ENCODE measurements around the gene PYGO1. TPM values are rescaled to one million over a fixed set of nuclear protein-coding genes. Genes with fewer than 3 reads are reported as not detected.

Gene PYGO1, protein sequence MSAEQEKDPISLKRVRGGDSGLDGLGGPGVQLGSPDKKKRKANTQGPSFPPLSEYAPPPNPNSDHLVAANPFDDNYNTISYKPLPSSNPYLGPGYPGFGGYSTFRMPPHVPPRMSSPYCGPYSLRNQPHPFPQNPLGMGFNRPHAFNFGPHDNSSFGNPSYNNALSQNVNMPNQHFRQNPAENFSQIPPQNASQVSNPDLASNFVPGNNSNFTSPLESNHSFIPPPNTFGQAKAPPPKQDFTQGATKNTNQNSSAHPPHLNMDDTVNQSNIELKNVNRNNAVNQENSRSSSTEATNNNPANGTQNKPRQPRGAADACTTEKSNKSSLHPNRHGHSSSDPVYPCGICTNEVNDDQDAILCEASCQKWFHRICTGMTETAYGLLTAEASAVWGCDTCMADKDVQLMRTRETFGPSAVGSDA
- polyA plus RNA-seq (2013, experiment 1 of 2), result 9.8 TPM
- 12.1 TPM for polyA plus RNA-seq (2013, experiment 2 of 2)

DNA sequence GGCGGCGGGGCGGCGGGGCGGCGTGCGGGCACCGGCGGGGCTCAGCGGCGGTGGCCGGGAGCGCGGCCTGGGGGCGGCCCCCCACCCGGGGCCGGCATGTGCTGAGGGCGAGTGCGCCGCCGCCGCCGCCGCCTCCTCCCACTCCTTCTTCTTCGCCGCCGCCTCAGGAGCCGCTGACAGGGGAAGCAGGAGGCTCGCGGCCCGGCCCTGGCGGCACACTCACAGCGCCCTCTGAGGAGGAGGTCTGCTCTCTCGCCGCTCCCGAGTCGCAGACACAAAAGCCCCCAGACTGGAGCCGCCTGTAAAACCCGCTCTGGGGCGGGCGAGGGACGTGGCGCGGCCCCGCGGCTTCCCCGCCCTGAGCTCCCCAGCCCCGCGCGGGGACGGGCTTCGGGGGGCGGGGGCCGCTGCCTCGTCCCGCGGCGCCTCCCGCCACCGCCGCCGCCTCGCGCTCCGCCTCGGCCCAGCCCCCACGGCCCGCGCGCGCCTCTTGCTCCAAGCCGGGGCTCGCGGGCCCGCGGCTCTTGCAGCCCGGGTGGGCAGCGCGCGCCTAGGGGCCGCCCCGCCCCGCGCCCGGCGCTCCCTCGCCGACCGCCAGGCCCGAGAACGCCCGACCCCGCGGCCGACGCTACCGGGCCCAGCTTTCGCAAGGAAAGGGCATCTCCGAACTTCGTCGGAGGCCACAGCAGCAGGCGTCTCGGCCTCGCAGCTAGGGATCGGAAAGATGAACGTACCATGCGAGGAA is at the start of gene PYGO1:
Gene PYGO1 (minus strand): TSS at position 276 of the 745 bp plus-strand sequence. CDS start 462 bp downstream, outside the sequence.
- Histone ChIP-seq H3K4me3 (ENCODE audit: extremely low read depth, insufficient read depth, low read length, poor library complexity, severe bottlenecking) (peak within 1 kb of the TSS; percentile 64), H3K9me3 (ENCODE audit: control insufficient read depth, low read length) (peaks cover 6% of the 10 kb centered on the region), H3K27ac (ENCODE audit: low read depth, low read length, severe bottlenecking) (peak within 1 kb of the TSS; percentile 86), H3K4me1 (ENCODE audit: control insufficient read depth, insufficient read depth, low read length, poor library complexity, severe bottlenecking) (no peaks in the 10 kb centered on the region), H3K36me3 (ENCODE audit: control insufficient read depth, insufficient read depth, low read length) (peaks cover 5% of the 10 kb centered on the region)
- WGBS, 2 experiments (ENCODE audit: insufficient coverage in 2 of 2), result 0% methylated on average over 47 to 62 of the region's 107 CpGs

DNA sequence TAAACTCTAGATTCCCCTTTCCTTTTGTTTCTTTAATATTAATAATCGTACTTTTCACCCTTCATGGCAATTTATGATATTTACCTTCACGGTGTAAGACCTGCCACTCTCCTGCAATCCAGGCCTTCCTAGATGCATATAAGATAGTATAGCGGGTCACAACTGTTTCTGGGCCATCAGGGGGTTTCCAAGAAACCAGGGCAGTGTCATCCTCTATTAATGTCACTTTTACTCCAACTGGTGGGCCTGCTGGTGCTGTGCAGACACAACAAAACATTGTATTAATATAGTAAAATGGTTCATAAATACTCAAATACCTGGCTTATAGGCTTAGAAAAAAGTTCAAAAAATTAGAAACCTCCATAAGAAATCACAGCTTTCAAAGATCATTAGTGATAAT is 48.9 kb upstream of the PYGO1 start:
- WGBS, 2 experiments (ENCODE audit: insufficient coverage in 2 of 2), result 100% methylated on average over 1 to 3 of the region's 3 CpGs
- H3K36me3 ChIP-seq (ENCODE audit: control insufficient read depth, insufficient read depth, low read length), result peaks cover 91% of the 10 kb centered on the region
- no peaks in the 10 kb centered on the region for H3K4me1 ChIP-seq (ENCODE audit: control insufficient read depth, insufficient read depth, low read length, poor library complexity, severe bottlenecking)

DNA sequence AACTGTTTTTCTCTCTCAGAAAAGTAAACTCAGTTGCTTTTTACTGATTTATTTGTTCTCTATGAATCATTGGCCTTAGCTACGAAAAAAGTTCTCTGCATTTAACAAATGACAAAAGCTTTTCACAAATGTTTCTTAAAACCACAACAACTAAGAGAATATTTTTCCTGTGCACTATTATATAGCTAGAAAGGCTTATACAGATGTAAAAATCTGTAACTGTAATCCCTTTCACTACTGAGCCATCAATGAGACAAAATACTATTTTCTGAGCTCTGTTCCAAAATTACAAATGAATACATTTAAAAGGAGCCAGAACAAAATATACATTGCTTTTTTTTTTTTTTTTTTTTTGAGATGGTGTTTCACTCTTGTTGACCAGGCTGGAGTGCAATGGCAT is 45.6 kb upstream of the PYGO1 start:
- Histone ChIP-seq H3K4me1 (ENCODE audit: control insufficient read depth, insufficient read depth, low read length, poor library complexity, severe bottlenecking) (peaks cover 1% of the 10 kb centered on the region), H3K27ac (ENCODE audit: low read depth, low read length, severe bottlenecking) (no peak overlapping the region), H3K4me3 (ENCODE audit: extremely low read depth, insufficient read depth, low read length, poor library complexity, severe bottlenecking) (no peak overlapping the region), H3K9me3 (ENCODE audit: control insufficient read depth, low read length) (no peaks in the 10 kb centered on the region), H3K36me3 (ENCODE audit: control insufficient read depth, insufficient read depth, low read length) (peaks cover 93% of the 10 kb centered on the region)
- no CpG with 5 or more reads among the region's 1 CpG for WGBS, 2 experiments (ENCODE audit: insufficient coverage in 2 of 2)

More for the DNA sequence above, 48.9 kb upstream of the PYGO1 start:
- no peaks in the 10 kb centered on the region for H3K9me3 ChIP-seq (ENCODE audit: control insufficient read depth, low read length)
- no peak overlapping the region for H3K27ac ChIP-seq (ENCODE audit: low read depth, low read length, severe bottlenecking)
- no peak overlapping the region for H3K4me3 ChIP-seq (ENCODE audit: extremely low read depth, insufficient read depth, low read length, poor library complexity, severe bottlenecking)

DNA sequence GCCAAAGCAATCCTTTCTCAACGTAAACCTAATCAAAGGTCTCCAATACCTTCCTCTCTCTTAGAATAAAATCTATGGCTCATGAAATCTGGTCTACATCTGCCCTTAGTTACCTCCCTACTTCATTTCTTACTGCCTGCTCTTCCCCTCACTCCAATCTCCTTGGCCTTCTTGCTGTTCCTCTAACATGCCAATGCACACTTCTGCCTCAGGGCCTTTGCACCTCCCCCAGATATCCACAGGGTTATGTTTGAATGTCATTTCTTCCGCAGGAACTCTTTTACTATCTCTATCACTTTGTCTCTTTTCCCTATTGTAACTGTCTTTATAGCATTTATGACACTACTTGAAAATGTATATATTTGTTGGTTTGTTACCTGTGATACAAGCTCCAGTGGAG is 44.3 kb upstream of the PYGO1 start:
- H3K36me3 ChIP-seq (ENCODE audit: control insufficient read depth, insufficient read depth, low read length), result peaks cover 93% of the 10 kb centered on the region
- no peaks in the 10 kb centered on the region for H3K9me3 ChIP-seq (ENCODE audit: control insufficient read depth, low read length)
- no peak overlapping the region for H3K4me3 ChIP-seq (ENCODE audit: extremely low read depth, insufficient read depth, low read length, poor library complexity, severe bottlenecking)
- H3K4me1 ChIP-seq (ENCODE audit: control insufficient read depth, insufficient read depth, low read length, poor library complexity, severe bottlenecking), result peaks cover 5% of the 10 kb centered on the region
- 89% methylated on average over 2 of the region's 2 CpGs for WGBS, 2 experiments (ENCODE audit: insufficient coverage in 2 of 2)
- peak overlapping the region; percentile 23 for H3K27ac ChIP-seq (ENCODE audit: low read depth, low read length, severe bottlenecking)

DNA sequence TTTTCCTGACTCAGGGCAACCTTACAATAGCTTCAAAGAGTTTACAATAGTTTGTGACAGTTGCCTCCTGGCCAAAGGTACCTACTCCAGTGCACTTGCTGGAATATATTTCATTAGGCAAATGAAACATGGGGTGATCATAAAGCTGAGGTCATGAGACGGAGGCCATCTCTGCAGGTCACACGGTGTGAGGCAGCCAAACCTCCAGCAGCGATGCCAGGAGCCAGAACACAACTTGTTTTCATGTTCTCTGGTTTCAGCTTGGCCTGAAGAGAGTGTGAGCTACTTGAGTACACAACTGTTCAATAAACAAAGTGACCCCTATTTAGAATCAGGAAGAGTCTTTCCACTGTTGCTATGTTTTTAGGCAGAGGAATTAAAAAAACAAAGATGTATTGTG is 42.7 kb upstream of the PYGO1 start:
- no peak overlapping the region for H3K4me3 ChIP-seq (ENCODE audit: extremely low read depth, insufficient read depth, low read length, poor library complexity, severe bottlenecking)
- H3K9me3 ChIP-seq (ENCODE audit: control insufficient read depth, low read length), result no peaks in the 10 kb centered on the region
- peak overlapping the region; percentile 39 for H3K27ac ChIP-seq (ENCODE audit: low read depth, low read length, severe bottlenecking)
- peaks cover 5% of the 10 kb centered on the region for H3K4me1 ChIP-seq (ENCODE audit: control insufficient read depth, insufficient read depth, low read length, poor library complexity, severe bottlenecking)
- peaks cover 92% of the 10 kb centered on the region for H3K36me3 ChIP-seq (ENCODE audit: control insufficient read depth, insufficient read depth, low read length)
- WGBS, 2 experiments (ENCODE audit: insufficient coverage in 2 of 2), result 90 to 100% methylated on average over 3 of the region's 3 CpGs

DNA sequence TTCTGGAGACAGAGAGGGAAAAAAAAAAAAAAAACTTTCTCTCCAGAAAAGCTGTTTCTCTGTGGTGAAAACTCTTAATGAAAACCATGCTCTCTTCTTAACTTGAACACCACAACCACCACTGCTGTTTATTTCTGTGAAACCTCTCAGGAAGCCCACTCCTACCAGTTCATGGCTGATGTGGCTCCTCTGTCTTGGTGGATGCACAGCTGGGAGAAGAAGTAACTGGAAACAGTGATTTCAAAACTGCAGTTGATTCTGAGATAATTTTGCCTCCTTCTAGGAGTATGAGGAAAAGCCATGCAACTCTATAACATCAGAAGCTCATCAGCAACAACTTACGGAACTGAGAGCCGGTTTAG is 40.2 kb upstream of the PYGO1 start:
- WGBS, 2 experiments (ENCODE audit: insufficient coverage in 2 of 2), result 100% methylated on average over 1 of the region's 2 CpGs; no CpG with 5 or more reads in 1 of the 2 experiments
- H3K36me3 ChIP-seq (ENCODE audit: control insufficient read depth, insufficient read depth, low read length), result peaks cover 90% of the 10 kb centered on the region
- no peaks in the 10 kb centered on the region for H3K9me3 ChIP-seq (ENCODE audit: control insufficient read depth, low read length)
- H3K4me1 ChIP-seq (ENCODE audit: control insufficient read depth, insufficient read depth, low read length, poor library complexity, severe bottlenecking), result peaks cover 5% of the 10 kb centered on the region
- peak overlapping the region; percentile 63 for H3K27ac ChIP-seq (ENCODE audit: low read depth, low read length, severe bottlenecking)
- no peak overlapping the region for H3K4me3 ChIP-seq (ENCODE audit: extremely low read depth, insufficient read depth, low read length, poor library complexity, severe bottlenecking)

DNA sequence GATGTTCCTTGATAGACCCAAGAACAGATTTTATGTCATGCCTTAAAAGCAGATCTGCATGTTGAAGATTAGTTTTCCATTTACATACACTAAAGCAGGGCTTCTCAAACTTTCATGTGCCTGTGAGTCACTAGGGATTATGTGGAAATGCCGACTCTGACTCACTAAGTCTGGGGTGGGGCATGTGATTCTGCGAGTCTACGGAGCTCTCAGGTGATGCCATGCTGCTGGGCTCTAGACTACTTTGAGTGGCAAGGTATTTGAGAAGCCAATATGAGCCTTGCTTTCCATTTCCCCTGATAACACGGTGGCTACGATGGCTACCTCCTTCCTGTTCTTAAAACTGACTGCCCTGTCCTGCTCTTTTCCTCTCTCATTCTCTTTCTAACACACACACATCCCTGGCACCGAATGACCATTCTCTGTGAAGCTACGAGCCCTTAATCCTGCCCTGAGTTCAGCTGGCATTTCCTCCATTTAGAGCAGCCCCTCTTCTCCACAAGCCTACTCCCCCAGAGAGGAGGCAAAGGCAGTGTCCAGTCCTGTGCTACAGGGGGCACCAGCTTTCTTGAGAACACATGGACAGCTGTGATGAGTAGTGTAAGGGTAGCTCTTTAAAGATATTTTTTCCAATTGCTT is 39.7 kb upstream of the PYGO1 start:
- no peak overlapping the region for H3K4me3 ChIP-seq (ENCODE audit: extremely low read depth, insufficient read depth, low read length, poor library complexity, severe bottlenecking)
- WGBS, 2 experiments (ENCODE audit: insufficient coverage in 2 of 2), result 89 to 96% methylated on average over 6 to 7 of the region's 7 CpGs
- no peaks in the 10 kb centered on the region for H3K9me3 ChIP-seq (ENCODE audit: control insufficient read depth, low read length)
- peaks cover 5% of the 10 kb centered on the region for H3K4me1 ChIP-seq (ENCODE audit: control insufficient read depth, insufficient read depth, low read length, poor library complexity, severe bottlenecking)
- H3K27ac ChIP-seq (ENCODE audit: low read depth, low read length, severe bottlenecking), result peak overlapping the region; percentile 63
- H3K36me3 ChIP-seq (ENCODE audit: control insufficient read depth, insufficient read depth, low read length), result peaks cover 89% of the 10 kb centered on the region

DNA sequence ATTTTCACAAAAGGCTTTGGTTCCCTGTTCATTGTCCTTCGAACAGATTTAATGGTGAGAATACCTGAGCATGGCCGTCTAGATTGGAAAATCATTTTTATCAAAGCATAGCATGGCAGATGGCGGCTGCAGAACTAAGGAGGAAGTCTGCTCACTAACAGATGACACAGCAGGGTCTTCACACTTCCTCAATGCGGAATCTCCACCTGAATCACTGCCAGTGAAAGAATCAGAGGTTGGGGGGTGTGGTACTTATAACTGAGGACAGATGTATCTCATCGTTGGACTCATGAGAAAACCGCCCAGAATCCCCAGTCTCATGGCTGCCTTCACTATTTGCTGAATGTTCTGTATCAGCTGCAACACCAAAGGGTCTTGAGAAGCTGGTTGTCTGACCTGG is 31.6 kb upstream of the PYGO1 start:
- H3K4me3 ChIP-seq (ENCODE audit: extremely low read depth, insufficient read depth, low read length, poor library complexity, severe bottlenecking), result no peak overlapping the region
- no peaks in the 10 kb centered on the region for H3K4me1 ChIP-seq (ENCODE audit: control insufficient read depth, insufficient read depth, low read length, poor library complexity, severe bottlenecking)
- no peak overlapping the region for H3K27ac ChIP-seq (ENCODE audit: low read depth, low read length, severe bottlenecking)
- H3K36me3 ChIP-seq (ENCODE audit: control insufficient read depth, insufficient read depth, low read length), result peaks cover 76% of the 10 kb centered on the region
- no peaks in the 10 kb centered on the region for H3K9me3 ChIP-seq (ENCODE audit: control insufficient read depth, low read length)
- 88 to 98% methylated on average over 3 to 5 of the region's 6 CpGs for WGBS, 2 experiments (ENCODE audit: insufficient coverage in 2 of 2)

DNA sequence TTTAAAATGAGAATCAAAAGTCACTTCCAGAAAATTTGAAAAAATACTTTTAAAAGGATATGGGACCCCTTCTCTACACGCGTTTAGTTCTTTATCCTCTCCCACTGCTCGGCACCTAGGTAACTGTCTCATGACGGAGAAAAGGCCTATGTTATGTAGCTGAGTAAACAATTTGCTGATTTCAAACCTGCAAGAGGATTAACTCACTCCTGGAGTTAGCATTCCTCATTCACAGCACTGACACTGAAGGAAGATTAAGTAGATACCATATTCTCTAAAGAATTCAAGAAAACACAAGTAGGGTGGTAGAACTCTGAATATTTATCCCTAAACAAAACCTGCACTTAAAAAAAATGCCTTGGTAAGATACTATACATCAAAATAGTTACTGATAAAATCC is 30.2 kb upstream of the PYGO1 start:
- 86 to 90% methylated on average over 2 to 3 of the region's 4 CpGs for WGBS, 2 experiments (ENCODE audit: insufficient coverage in 2 of 2)
- H3K36me3 ChIP-seq (ENCODE audit: control insufficient read depth, insufficient read depth, low read length), result peaks cover 80% of the 10 kb centered on the region
- H3K4me3 ChIP-seq (ENCODE audit: extremely low read depth, insufficient read depth, low read length, poor library complexity, severe bottlenecking), result no peak overlapping the region

DNA sequence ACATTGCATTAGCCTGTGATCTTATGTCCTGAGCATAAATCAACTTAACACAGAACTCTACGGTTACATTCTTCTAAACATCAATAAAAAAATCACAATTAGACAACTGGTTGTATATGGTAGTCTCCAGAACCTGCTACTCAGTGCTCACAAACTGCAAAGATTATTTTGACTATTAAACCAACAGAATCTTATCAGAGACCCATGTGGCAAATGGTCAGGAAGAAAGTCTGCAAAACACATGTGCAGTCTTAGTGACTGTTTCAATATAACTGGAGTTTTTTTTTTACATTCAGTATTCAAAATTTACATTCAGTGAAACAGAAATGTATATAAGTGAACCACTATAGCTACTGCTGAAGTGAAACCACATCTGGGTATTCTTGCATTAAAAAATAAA is 27.3 kb upstream of the PYGO1 start:
- Histone ChIP-seq H3K9me3 (ENCODE audit: control insufficient read depth, low read length) (no peaks in the 10 kb centered on the region), H3K4me3 (ENCODE audit: extremely low read depth, insufficient read depth, low read length, poor library complexity, severe bottlenecking) (no peak overlapping the region), H3K27ac (ENCODE audit: low read depth, low read length, severe bottlenecking) (no peak overlapping the region), H3K4me1 (ENCODE audit: control insufficient read depth, insufficient read depth, low read length, poor library complexity, severe bottlenecking) (no peaks in the 10 kb centered on the region), H3K36me3 (ENCODE audit: control insufficient read depth, insufficient read depth, low read length) (peaks cover 80% of the 10 kb centered on the region)
- WGBS, 2 experiments (ENCODE audit: insufficient coverage in 2 of 2), result 100% methylated on average over 1 of the region's 1 CpG; no CpG with 5 or more reads in 1 of the 2 experiments

More for the DNA sequence above, 30.2 kb upstream of the PYGO1 start:
- Histone ChIP-seq H3K27ac (ENCODE audit: low read depth, low read length, severe bottlenecking) (no peak overlapping the region), H3K9me3 (ENCODE audit: control insufficient read depth, low read length) (no peaks in the 10 kb centered on the region), H3K4me1 (ENCODE audit: control insufficient read depth, insufficient read depth, low read length, poor library complexity, severe bottlenecking) (no peaks in the 10 kb centered on the region)

Data from mesodermal cell (in vitro differentiated cells).